ENCODE results near the gene PRR36.

PRR36 gene

GRCh38 chr19:7846155-7846646 is 28.0 kb downstream of the PRR36 start:
- no peak for DNase-seq (ENCODE audit: low spot score)

GRCh38 chr19:7845390-7846154 is 28.6 kb downstream of the PRR36 start:
- no peak for DNase-seq (ENCODE audit: low spot score)

GRCh38 chr19:7844951-7845350 is 29.2 kb downstream of the PRR36 start:
- DNase-seq (ENCODE audit: low spot score), result no peak

DNA sequence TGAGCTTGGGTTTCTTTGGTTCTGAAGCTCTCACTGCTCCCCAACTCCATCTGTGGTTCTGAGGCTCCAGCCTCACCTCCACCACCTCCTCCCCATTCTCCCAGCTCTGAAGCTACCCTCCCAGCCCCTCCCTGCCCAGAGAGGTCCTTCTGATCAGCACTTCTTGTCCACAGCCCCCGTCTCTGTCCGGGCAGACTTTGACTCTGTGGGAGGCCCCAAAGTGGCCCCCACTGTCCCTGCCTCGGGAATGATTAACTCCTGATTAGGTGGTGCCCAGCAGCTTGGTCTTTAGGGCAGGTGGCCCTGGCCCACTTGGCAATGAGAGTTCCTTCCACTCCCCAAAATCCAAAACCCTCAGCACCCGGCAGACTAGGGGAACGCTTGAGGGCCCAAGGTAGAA is 29.8 kb downstream of the PRR36 start:
- no peak for DNase-seq (ENCODE audit: low spot score)

GRCh38 chr19:7843521-7843920 is 30.7 kb downstream of the PRR36 start:
- no peak for DNase-seq (ENCODE audit: low spot score)

GRCh38 chr19:7842661-7843294 is 31.4 kb downstream of the PRR36 start:
- no peak for DNase-seq (ENCODE audit: low spot score)

GRCh38 chr19:7841751-7842660 is 32.2 kb downstream of the PRR36 start:
- DNase-seq (ENCODE audit: low spot score), result no peak

- DNase-seq (ENCODE audit: low spot score), result no peak
These were observed 33.6 kb downstream of the PRR36 start for GRCh38 chr19:7840629-7841028.

- DNase-seq (ENCODE audit: low spot score), result no peak
These were observed 34.7 kb downstream of the PRR36 start for GRCh38 chr19:7839476-7839875.

GRCh38 chr19:7833225-7834099 is 40.7 kb downstream of the PRR36 start:
- no peak for DNase-seq (ENCODE audit: low spot score)

GRCh38 chr19:7832781-7833180 is 41.4 kb downstream of the PRR36 start:
- DNase-seq (ENCODE audit: low spot score), result no peak

- DNase-seq (ENCODE audit: low spot score), result no peak
These were observed 42.2 kb downstream of the PRR36 start for GRCh38 chr19:7832009-7832408.

- peak; percentile 72 for DNase-seq (ENCODE audit: low spot score)
These were observed 42.7 kb downstream of the PRR36 start for GRCh38 chr19:7831452-7831851.

- no peak for DNase-seq (ENCODE audit: low spot score)
These were observed 43.4 kb downstream of the PRR36 start for GRCh38 chr19:7830823-7831222.

DNA sequence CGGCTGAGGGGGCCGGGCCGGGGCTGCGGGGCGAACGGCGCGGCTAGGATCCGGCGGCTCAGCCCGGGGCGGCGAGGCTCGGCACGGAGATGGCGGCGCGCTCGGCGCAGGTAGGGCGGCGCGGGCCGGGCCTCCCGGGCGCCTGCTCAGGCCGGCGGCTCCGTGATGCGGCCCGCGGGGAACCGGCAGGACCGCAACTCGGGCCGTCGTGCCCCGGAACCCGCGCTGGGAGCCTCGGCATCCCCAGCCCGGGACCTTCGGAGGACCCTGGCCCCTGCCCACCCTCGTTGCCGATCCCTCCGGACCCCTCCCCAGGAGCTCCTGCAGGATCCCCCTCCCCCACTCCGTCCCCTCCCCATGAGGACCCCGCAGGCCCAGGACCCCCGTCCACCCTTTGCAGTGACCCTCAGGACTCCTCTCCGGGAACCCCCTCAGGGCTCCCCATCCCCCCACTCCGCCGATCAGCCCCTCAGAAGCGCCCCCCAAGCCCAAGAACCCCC is 43.9 kb downstream of the PRR36 start:
- DNase-seq (ENCODE audit: low spot score), result no peak

DNA sequence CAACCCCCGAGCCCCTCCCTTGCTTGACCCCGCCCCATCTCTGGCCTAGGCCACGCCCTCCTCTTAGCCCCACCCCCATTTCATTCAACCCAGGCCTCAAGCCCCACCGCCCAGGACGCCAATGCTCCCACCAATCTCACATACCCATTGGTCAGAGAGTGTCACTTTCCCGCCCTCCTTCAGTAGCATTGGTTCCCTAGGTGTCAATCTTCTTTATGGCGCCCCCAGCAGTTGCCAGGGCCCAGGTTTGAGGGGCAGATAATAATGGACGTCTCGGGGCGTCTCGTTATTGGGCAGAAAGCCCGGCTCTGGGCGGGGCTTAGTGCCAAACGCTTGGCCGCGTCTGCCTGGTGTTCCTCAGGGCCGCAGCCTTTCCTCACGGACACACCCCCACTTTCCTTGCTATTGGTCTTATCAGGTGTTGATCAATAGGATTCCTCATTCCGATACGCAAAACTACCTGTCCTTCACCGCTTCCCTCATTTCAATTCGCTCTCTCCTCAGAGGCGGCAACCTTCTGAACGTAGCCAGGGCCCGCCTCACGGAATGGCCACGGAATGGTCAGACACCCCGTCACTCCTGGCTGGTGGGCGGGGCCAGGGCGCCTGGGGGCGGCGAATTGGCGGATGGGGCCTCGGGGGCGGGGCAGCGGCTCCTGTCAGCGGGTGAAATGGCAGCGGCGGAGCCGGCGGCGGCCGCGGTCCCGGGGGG is 44.5 kb downstream of the PRR36 start, which contains the start of gene EVI5L:
EVI5L (plus strand) TSS at position 658 of the 711 bp plus-strand sequence. CDS start 16,325 bp downstream, outside the sequence.
- DNase-seq (ENCODE audit: low spot score), result peak; percentile 99

GRCh38 chr19:7829166-7829520 is 45.0 kb downstream of the PRR36 start:
- no peak for DNase-seq (ENCODE audit: low spot score)

DNA sequence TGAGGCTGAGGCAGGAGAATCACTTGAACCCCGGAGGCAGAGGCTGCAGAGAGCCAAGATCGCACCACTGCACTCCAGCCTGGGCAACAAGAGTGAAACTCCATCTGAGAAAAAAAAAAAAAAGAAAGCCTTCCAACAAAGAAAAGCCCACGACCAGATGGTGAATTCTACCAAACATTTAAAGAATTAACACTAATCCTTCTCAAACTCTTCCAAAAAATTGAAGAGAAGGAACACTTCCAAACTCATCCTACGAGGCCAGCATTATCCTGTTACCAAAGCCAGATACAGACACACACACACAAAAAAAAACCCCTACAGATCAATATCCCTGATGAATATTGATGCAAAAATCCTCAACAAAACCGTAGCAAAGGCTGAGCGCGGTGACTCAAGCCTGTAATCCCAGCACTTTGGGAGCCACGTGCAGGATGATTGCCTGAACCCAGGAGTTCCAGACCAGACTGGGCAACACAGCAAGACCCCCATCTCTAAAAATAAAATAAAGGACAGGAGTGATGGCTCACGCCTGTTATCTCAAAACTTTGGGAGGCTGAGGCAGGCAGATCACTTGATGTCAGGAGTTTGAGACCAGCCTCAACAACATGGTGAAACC is 50.4 kb downstream of the PRR36 start:
- no peak for DNase-seq (ENCODE audit: low spot score)

DNA sequence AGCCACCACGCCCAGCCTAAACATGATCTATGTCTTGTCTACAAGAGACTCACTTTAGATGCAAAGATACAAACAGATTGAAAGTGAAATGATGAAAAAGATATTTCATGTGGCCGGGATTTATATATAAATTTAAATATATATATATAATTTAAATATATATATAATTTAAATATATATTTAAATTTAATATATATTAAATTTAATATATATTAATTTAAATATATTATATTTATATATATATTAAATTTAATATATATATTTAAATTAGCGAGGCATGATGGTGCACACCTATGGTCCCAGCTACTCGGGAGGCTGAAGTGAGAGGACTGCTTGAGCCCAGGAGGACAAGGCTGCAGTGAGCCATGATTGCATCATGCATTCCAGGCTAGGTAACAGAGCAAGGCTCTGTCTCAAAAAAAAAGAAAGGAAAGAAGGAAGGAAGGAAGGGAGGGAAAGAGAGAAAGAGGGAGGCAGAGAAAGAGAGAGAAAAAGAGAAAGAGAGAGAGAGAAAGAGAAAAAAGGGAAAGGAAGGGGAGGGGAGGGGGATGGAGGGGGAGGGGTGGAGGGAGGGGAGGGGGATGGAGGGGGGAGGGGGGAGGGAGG is 51.2 kb downstream of the PRR36 start:
- no peak for DNase-seq (ENCODE audit: low spot score)

- DNase-seq (ENCODE audit: low spot score), result no peak
These were observed 53.6 kb downstream of the PRR36 start for GRCh38 chr19:7820588-7820987.

Measured in AG08396 (cell line).